GM12878 (cell line): Measurements from ENCODE around the gene CREG2.

Experiments
- ATF7 ChIP-seq: fragments of 450-650 bp; IDR thresholded peaks from 2 replicates; pipeline ENCODE4 v1.6.1; 2016; ENCODE audit warnings: low read depth, mild to moderate bottlenecking
- CHD2 ChIP-seq: IDR thresholded peaks from 2 replicates; pipeline ENCODE4 v1.6.1; 2011; ENCODE audit warnings: low read depth, low read length, improper control_type of control experiment, borderline replicate concordance
- CTCF ChIP-seq, 3 experiments: IDR thresholded peaks in 2 of 3; conservative IDR thresholded peaks in 1 of 3; 2 replicates each; pipeline ENCODE4 v1.5.1; 2011; ENCODE audit warnings: low read depth in 3 of 3, low read length in 3 of 3, mild to moderate bottlenecking in 3 of 3, control low read depth in 2 of 3, moderate library complexity in 2 of 3, inconsistent platforms in 1 of 3, mixed read lengths in 1 of 3; ENCODE audit not compliant: control insufficient read depth in 2 of 3, insufficient read depth in 1 of 3; ENCODE audit errors: extremely low read depth in 1 of 3
- LARP7 ChIP-seq: fragments of 450-650 bp; IDR thresholded peaks from 2 replicates; pipeline ENCODE4 v1.6.1; 2017; ENCODE audit warnings: mild to moderate bottlenecking
- NFIC ChIP-seq: IDR thresholded peaks from 2 replicates; pipeline ENCODE4 v1.6.1; 2012; ENCODE audit warnings: low read depth, mild to moderate bottlenecking, inconsistent platforms, low read length, moderate library complexity
- PAX8 ChIP-seq: fragments of 450-650 bp; IDR thresholded peaks from 2 replicates; pipeline ENCODE4 v1.6.1; 2017; ENCODE audit warnings: mild to moderate bottlenecking, moderate library complexity
- PML ChIP-seq: IDR thresholded peaks from 2 replicates; pipeline ENCODE4 v1.6.1; 2012; ENCODE audit warnings: low read length, inconsistent platforms
- POLR2AphosphoS2 ChIP-seq: IDR thresholded peaks from 2 replicates; pipeline ENCODE4 v1.6.1; 2011; ENCODE audit warnings: low read depth, mild to moderate bottlenecking, low read length, improper control_type of control experiment, moderate library complexity
- REST ChIP-seq: IDR thresholded peaks from 2 replicates; pipeline ENCODE4 v1.6.1; 2012; ENCODE audit warnings: mild to moderate bottlenecking, low read depth, low read length
- SIX5 ChIP-seq: IDR thresholded peaks from 2 replicates; pipeline ENCODE4 v1.6.1; 2011; ENCODE audit warnings: mild to moderate bottlenecking, low read depth, low read length, moderate library complexity; ENCODE audit not compliant: severe bottlenecking
- TAF1 ChIP-seq: IDR thresholded peaks from 2 replicates; pipeline ENCODE4 v1.6.1; 2011; ENCODE audit warnings: mild to moderate bottlenecking, low read depth, low read length, borderline replicate concordance
- TF ChIP-seq, protein P1 (sequence below): IDR thresholded peaks from 2 replicates; pipeline ENCODE4 v1.6.1; 2012; ENCODE audit warnings: low read length, inconsistent platforms

DNA sequence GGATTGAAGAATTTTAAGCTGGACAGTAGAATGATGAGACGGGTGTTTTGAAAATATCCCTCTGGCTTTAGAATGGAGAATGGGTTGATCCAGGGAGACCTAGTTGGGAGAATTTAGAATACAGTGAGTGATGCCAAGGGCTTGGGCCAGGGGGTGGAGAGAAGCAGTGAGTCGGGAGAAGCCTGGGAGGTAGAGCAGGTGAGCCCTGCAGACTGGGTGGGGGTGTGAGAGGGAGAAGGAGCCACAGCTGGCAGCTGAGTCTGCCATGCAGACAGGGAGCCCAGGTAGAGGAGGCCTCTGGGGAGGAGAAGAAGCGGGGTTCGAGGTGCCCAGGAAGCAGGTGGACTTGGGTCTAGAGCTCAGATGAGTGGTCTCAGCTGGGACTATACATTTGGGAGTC lies 18.2 kb downstream of the CREG2 start:
- TF ChIP-seq NFIC (no peak), SIX5 (no peak), CTCF (IDR thresholded peaks at IDR 0.05 in 2 of 3, conservative IDR thresholded peaks at IDR 0.05 in 1 of 3; ENCODE audit: control insufficient read depth in 2 of 3, extremely low read depth in 1 of 3, insufficient read depth in 1 of 3, low read depth in 3 of 3, low read length in 3 of 3) (no peak), ATF7 (no peak), TAF1 (no peak), CHD2 (no peak), REST (no peak), POLR2AphosphoS2 (no peak), LARP7 (no peak), PML (no peak), PAX8 (no peak)
- TF ChIP-seq, protein P1, sequence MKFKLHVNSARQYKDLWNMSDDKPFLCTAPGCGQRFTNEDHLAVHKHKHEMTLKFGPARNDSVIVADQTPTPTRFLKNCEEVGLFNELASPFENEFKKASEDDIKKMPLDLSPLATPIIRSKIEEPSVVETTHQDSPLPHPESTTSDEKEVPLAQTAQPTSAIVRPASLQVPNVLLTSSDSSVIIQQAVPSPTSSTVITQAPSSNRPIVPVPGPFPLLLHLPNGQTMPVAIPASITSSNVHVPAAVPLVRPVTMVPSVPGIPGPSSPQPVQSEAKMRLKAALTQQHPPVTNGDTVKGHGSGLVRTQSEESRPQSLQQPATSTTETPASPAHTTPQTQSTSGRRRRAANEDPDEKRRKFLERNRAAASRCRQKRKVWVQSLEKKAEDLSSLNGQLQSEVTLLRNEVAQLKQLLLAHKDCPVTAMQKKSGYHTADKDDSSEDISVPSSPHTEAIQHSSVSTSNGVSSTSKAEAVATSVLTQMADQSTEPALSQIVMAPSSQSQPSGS, result no peak
